DOHH2 (cell line): ENCODE data around the gene PMFBP1.

ENCODE experiments used
- H3F3A ChIP-seq: fragments of 200-600 bp; sonication (generic), shearing (Covaris generic); 2 replicates; pipeline ENCODE4 v1.6.0; 2016; ENCODE audit warnings: antibody characterized with exemption, mild to moderate bottlenecking; ENCODE audit not compliant: control insufficient read depth, insufficient read depth
- H3K27ac ChIP-seq: fragments of 200-600 bp; sonication (generic); 2 replicates; pipeline ENCODE4 v1.5.1; 2014; ENCODE audit warnings: low read depth, mild to moderate bottlenecking, low read length, moderate library complexity
- H3K27me3 ChIP-seq: fragments of 200-600 bp; sonication (generic); 2 replicates; pipeline ENCODE4 v1.6.1; 2014; ENCODE audit warnings: mild to moderate bottlenecking, low read length, mixed read lengths; ENCODE audit not compliant: control insufficient read depth
- H3K36me3 ChIP-seq: fragments of 200-600 bp; sonication (generic); 2 replicates; pipeline ENCODE4 v1.6.1; 2014; ENCODE audit warnings: mild to moderate bottlenecking, low read length, moderate library complexity, mixed read lengths; ENCODE audit not compliant: control insufficient read depth
- H3K4me1 ChIP-seq: fragments of 200-600 bp; sonication (generic); 2 replicates; pipeline ENCODE4 v1.6.1; 2014; ENCODE audit warnings: mild to moderate bottlenecking, low read length, mixed read lengths; ENCODE audit not compliant: control insufficient read depth
- H3K4me2 ChIP-seq: fragments of 200-600 bp; sonication (generic); 2 replicates; pipeline ENCODE4 v1.6.0; 2014; ENCODE audit warnings: mild to moderate bottlenecking, low read length, moderate library complexity
- H3K4me3 ChIP-seq: fragments of 200-600 bp; sonication (generic); 2 replicates; pipeline ENCODE4 v1.5.1; 2014; ENCODE audit warnings: mild to moderate bottlenecking, low read length, mixed read lengths
- H3K79me2 ChIP-seq: fragments of 200-600 bp; sonication (generic); 2 replicates; pipeline ENCODE4 v1.6.1; 2014; ENCODE audit warnings: mild to moderate bottlenecking, low read length, mixed read lengths; ENCODE audit not compliant: control insufficient read depth
- H3K9me2 ChIP-seq: fragments of 200-600 bp; sonication (generic); replicated peaks from 2 replicates; pipeline ENCODE4 v1.6.1; 2014; ENCODE audit warnings: mild to moderate bottlenecking, low read length, mixed read lengths; ENCODE audit not compliant: control insufficient read depth
- H3K9me3 ChIP-seq: fragments of 200-600 bp; sonication (generic); 2 replicates; pipeline ENCODE4 v1.6.1; 2014; ENCODE audit warnings: antibody characterized with exemption, low read length, mixed read lengths; ENCODE audit not compliant: control insufficient read depth, insufficient read depth
- H4K20me1 ChIP-seq: fragments of 200-600 bp; sonication (generic); 2 replicates; pipeline ENCODE4 v1.6.0; 2014; ENCODE audit warnings: low read depth, mild to moderate bottlenecking, antibody characterized with exemption, low read length, moderate library complexity; ENCODE audit not compliant: control insufficient read depth, insufficient read depth
- CTCF ChIP-seq: fragments of 200-600 bp; sonication (generic); IDR thresholded peaks from one replicate; pipeline ENCODE4 v1.5.1; 2014; ENCODE audit warnings: antibody characterized with exemption, mild to moderate bottlenecking, low read depth, low read length; ENCODE audit not compliant: poor library complexity, severe bottlenecking
- EZH2phosphoT487 ChIP-seq: fragments of 200-600 bp; sonication (generic); IDR thresholded peaks from 2 replicates; pipeline ENCODE4 v1.6.1; 2017; ENCODE audit warnings: borderline replicate concordance, mild to moderate bottlenecking, antibody characterized with exemption, low read length, moderate library complexity, mixed read lengths

Gene PMFBP1

GRCh38 chr16:72124761-72125634 lies 47.0 kb downstream of the PMFBP1 start:
- Histone ChIP-seq H3K4me3 (no peak overlapping the region), H3K27me3 (peaks cover under 1% of the 10 kb centered on the region; the same call in 1 of the 2 replicates), H3F3A (no peaks in the 10 kb centered on the region), H3K27ac (no peak overlapping the region), H3K36me3 (no peaks in the 10 kb centered on the region), H3K9me3 (no peaks in the 10 kb centered on the region), H4K20me1 (no peaks in the 10 kb centered on the region), H3K4me1 (no peaks in the 10 kb centered on the region), H3K4me2 (no peak overlapping the region), H3K79me2 (no peaks in the 10 kb centered on the region), H3K9me2 (no peaks in the 10 kb centered on the region)
- TF ChIP-seq EZH2phosphoT487 (no peak), CTCF (peak; percentile 88)

- no peaks in the 10 kb centered on the region for H3K9me3 ChIP-seq
- no peak overlapping the region for H3K4me2 ChIP-seq
- H4K20me1 ChIP-seq: no peaks in the 10 kb centered on the region
- no peaks in the 10 kb centered on the region for H3F3A ChIP-seq
- no peaks in the 10 kb centered on the region for H3K36me3 ChIP-seq
- no peaks in the 10 kb centered on the region for H3K4me1 ChIP-seq
- TF ChIP-seq EZH2phosphoT487 (no peak), CTCF (no peak)
- H3K4me3 ChIP-seq: no peak overlapping the region
- H3K27me3 ChIP-seq: no peaks in the 10 kb centered on the region
- no peaks in the 10 kb centered on the region for H3K79me2 ChIP-seq
- no peaks in the 10 kb centered on the region for H3K9me2 ChIP-seq
- no peak overlapping the region for H3K27ac ChIP-seq
These were observed 47.8 kb downstream of the PMFBP1 start for GRCh38 chr16:72124148-72124547.

- no peaks in the 10 kb centered on the region for H3K9me3 ChIP-seq
These were observed 48.5 kb downstream of the PMFBP1 start for GRCh38 chr16:72123426-72123825.

More at GRCh38 chr16:72123426-72123825, 48.5 kb downstream of the PMFBP1 start:
- Histone ChIP-seq H3K4me2 (no peak overlapping the region), H3F3A (no peaks in the 10 kb centered on the region), H3K4me1 (no peaks in the 10 kb centered on the region), H3K9me2 (no peaks in the 10 kb centered on the region), H3K36me3 (no peaks in the 10 kb centered on the region), H3K79me2 (no peaks in the 10 kb centered on the region), H3K4me3 (no peak overlapping the region), H3K27me3 (no peaks in the 10 kb centered on the region), H3K27ac (no peak overlapping the region), H4K20me1 (no peaks in the 10 kb centered on the region)
- no peak for TF ChIP-seq CTCF
- no peak for TF ChIP-seq EZH2phosphoT487
